Measurements from ENCODE around the gene LCOR.

LCOR gene

DNA sequence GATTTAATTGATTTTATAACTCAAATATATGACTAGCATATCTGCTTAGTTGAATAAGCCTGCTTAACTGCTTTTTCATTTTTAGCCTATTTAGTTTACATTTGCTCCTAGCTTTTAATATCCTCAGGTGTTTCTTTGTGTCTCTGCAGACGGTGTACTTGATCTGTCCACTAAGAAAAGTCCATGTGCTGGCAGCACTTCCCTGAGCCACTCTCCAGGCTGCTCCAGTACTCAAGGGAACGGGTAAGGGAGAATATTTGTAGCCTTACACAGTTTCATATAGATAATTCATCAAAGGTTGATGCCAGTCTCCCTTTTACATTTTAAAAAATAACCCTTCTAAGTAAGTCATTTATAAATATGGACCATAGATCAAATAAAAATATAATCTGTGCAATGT is 119.9 kb downstream of the LCOR start:
- no peaks in the 10 kb centered on the region for H3K27me3 ChIP-seq (ENCODE audit: control insufficient read depth, insufficient read depth, low read length)
- H3K36me3 ChIP-seq (ENCODE audit: control insufficient read depth, low read depth, low read length), result peaks cover 28% of the 10 kb centered on the region
- H3K4me3 ChIP-seq (ENCODE audit: low read length), result no peak overlapping the region
- no peak overlapping the region for H3K9ac ChIP-seq (ENCODE audit: low read length)
- no peak overlapping the region for H3K27ac ChIP-seq (ENCODE audit: low read length)
- H3K9me3 ChIP-seq (ENCODE audit: control insufficient read depth, low read depth, low read length), result no peaks in the 10 kb centered on the region
- H3K4me1 ChIP-seq (ENCODE audit: control insufficient read depth, low read depth, low read length), result no peaks in the 10 kb centered on the region

DNA sequence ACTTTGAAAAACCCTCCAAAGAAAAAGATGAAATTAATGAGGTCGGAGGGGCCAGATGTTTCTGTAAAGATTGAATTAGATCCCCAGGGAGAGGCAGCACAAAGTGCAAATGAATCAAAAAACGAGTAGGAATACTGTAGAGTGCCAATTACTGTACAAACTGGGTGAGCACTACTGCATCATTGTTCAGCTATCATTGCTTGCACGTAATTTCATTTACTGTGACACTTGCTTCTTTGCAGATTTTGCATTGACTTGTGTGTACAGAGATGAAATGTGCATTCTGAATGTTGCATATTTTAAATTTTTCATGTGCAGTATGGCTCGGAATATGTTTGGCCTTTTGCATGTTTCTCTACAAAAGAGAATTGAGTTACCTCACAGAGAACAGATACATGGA is 123.7 kb downstream of the LCOR start:
- no peaks in the 10 kb centered on the region for H3K9me3 ChIP-seq (ENCODE audit: control insufficient read depth, low read depth, low read length)
- no peaks in the 10 kb centered on the region for H3K4me1 ChIP-seq (ENCODE audit: control insufficient read depth, low read depth, low read length)
- no peak overlapping the region for H3K9ac ChIP-seq (ENCODE audit: low read length)
- H3K36me3 ChIP-seq (ENCODE audit: control insufficient read depth, low read depth, low read length), result peaks cover 21% of the 10 kb centered on the region
- no peak overlapping the region for H3K4me3 ChIP-seq (ENCODE audit: low read length)
- no peak overlapping the region for H3K27ac ChIP-seq (ENCODE audit: low read length)
- no peaks in the 10 kb centered on the region for H3K27me3 ChIP-seq (ENCODE audit: control insufficient read depth, insufficient read depth, low read length)

DNA sequence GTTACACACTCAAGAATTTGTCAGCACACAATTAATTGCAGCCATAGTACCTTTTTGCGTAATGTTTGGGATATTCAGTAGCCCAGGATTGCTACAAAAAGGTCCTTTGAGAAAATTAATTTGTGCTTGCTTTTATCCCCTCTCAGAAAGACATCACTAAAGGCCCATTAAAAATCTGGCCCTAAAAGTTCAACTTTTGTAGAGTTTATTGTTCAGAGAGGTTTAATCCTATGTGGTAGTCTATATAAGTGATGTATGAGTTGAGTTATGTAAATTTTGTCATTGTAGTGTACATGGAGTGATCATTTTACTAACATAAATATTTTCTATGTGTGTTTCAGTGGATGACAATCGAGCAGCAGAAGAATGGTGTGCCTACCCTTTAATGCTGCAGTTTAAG is 126.0 kb downstream of the LCOR start:
- H3K27me3 ChIP-seq (ENCODE audit: control insufficient read depth, insufficient read depth, low read length), result no peaks in the 10 kb centered on the region
- no peak overlapping the region for H3K27ac ChIP-seq (ENCODE audit: low read length)
- no peak overlapping the region for H3K4me3 ChIP-seq (ENCODE audit: low read length)
- peaks cover 18% of the 10 kb centered on the region for H3K36me3 ChIP-seq (ENCODE audit: control insufficient read depth, low read depth, low read length)
- H3K9ac ChIP-seq (ENCODE audit: low read length), result no peak overlapping the region
- no peaks in the 10 kb centered on the region for H3K4me1 ChIP-seq (ENCODE audit: control insufficient read depth, low read depth, low read length)
- H3K9me3 ChIP-seq (ENCODE audit: control insufficient read depth, low read depth, low read length), result no peaks in the 10 kb centered on the region

DNA sequence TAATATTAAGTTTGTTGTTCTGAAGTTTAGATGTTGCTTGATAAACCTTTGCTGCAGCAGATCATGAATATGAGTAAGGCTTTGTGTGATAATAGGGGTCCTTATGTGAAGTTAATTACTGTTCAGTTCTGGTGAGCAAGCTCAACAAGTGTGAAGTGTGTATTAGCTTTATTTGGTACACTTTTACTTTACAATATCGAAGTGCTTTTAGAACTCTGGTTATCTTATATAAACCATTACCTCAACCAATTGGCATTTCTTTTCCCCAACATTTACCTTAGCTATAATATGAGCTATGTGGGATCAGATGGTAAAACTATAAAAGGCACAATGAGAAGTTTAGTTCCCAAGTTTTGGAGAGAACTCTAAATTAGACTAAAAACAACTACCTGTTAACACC is 127.6 kb downstream of the LCOR start:
- H3K9ac ChIP-seq (ENCODE audit: low read length), result no peak overlapping the region
- H3K4me3 ChIP-seq (ENCODE audit: low read length), result no peak overlapping the region
- H3K36me3 ChIP-seq (ENCODE audit: control insufficient read depth, low read depth, low read length), result peaks cover 18% of the 10 kb centered on the region
- no peaks in the 10 kb centered on the region for H3K4me1 ChIP-seq (ENCODE audit: control insufficient read depth, low read depth, low read length)
- H3K27ac ChIP-seq (ENCODE audit: low read length), result no peak overlapping the region
- H3K9me3 ChIP-seq (ENCODE audit: control insufficient read depth, low read depth, low read length), result no peaks in the 10 kb centered on the region
- H3K27me3 ChIP-seq (ENCODE audit: control insufficient read depth, insufficient read depth, low read length), result no peaks in the 10 kb centered on the region

DNA sequence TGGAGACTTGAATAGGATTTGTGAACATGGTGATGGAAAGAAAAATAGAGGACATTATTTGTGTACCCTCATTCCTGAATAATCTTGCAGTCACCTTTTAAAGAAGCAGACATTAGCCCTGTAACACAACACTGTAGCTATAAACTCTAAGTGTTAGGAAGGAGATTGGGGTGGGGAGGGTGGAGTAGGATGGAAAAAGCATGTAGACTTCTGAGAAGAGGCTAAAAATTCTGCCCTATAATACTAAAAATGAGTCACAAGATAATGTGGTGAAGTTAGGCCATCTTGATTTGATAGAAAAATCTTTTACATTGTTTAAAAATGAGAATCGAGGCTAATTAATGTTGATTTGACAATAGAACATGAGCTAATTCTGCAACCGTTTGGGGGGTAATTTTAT is 128.8 kb downstream of the LCOR start:
- no peak overlapping the region for H3K4me3 ChIP-seq (ENCODE audit: low read length)
- no peaks in the 10 kb centered on the region for H3K9me3 ChIP-seq (ENCODE audit: control insufficient read depth, low read depth, low read length)
- H3K4me1 ChIP-seq (ENCODE audit: control insufficient read depth, low read depth, low read length), result no peaks in the 10 kb centered on the region
- no peak overlapping the region for H3K9ac ChIP-seq (ENCODE audit: low read length)
- peaks cover 7% of the 10 kb centered on the region for H3K36me3 ChIP-seq (ENCODE audit: control insufficient read depth, low read depth, low read length)
- H3K27ac ChIP-seq (ENCODE audit: low read length), result no peak overlapping the region
- no peaks in the 10 kb centered on the region for H3K27me3 ChIP-seq (ENCODE audit: control insufficient read depth, insufficient read depth, low read length)

DNA sequence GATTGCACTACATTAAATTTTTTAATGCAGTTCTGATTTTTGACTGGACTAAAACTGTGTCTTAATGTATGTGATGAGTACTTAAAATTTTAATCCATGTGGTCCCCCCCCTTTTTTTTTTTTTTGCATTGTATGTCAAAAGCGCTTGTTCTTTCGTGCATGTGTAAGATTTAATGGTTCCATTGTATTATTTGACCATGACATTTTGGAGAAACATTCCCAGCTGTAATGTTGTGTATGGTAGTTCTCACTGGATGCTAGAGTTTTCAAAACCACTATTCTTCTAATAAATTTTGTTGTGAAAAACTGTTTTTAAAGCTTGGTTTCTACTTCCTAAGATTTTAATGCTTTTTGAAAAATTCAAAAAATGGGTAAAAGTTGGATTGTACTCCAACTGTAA is 132.0 kb downstream of the LCOR start:
- Histone ChIP-seq H3K27me3 (ENCODE audit: control insufficient read depth, insufficient read depth, low read length) (no peaks in the 10 kb centered on the region), H3K9me3 (ENCODE audit: control insufficient read depth, low read depth, low read length) (no peaks in the 10 kb centered on the region), H3K27ac (ENCODE audit: low read length) (no peak overlapping the region), H3K4me1 (ENCODE audit: control insufficient read depth, low read depth, low read length) (no peaks in the 10 kb centered on the region), H3K9ac (ENCODE audit: low read length) (no peak overlapping the region), H3K4me3 (ENCODE audit: low read length) (no peak overlapping the region), H3K36me3 (ENCODE audit: control insufficient read depth, low read depth, low read length) (no peaks in the 10 kb centered on the region)

DNA sequence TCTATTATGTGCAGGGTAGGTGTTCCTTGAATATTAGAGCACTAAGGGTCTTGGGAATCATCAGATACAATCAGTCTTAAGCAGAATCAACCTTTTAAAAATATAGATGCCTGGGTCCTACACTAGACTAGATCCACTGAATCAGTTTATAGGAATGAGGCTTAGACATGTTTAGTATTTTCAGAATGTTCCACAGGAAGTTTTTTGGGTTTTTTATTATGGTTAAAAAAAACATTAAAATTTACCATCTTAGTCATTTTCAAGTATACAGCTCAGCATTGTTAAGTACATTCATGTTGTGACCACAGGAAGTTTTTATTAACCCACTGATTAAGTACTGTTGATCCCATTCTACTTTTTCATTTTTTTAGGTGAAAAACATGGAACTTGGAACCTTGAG is 135.7 kb downstream of the LCOR start:
- Histone ChIP-seq H3K4me1 (ENCODE audit: control insufficient read depth, low read depth, low read length) (no peaks in the 10 kb centered on the region), H3K9ac (ENCODE audit: low read length) (no peak overlapping the region), H3K27me3 (ENCODE audit: control insufficient read depth, insufficient read depth, low read length) (no peaks in the 10 kb centered on the region), H3K4me3 (ENCODE audit: low read length) (no peak overlapping the region), H3K36me3 (ENCODE audit: control insufficient read depth, low read depth, low read length) (no peaks in the 10 kb centered on the region), H3K27ac (ENCODE audit: low read length) (no peak overlapping the region), H3K9me3 (ENCODE audit: control insufficient read depth, low read depth, low read length) (no peaks in the 10 kb centered on the region)

DNA sequence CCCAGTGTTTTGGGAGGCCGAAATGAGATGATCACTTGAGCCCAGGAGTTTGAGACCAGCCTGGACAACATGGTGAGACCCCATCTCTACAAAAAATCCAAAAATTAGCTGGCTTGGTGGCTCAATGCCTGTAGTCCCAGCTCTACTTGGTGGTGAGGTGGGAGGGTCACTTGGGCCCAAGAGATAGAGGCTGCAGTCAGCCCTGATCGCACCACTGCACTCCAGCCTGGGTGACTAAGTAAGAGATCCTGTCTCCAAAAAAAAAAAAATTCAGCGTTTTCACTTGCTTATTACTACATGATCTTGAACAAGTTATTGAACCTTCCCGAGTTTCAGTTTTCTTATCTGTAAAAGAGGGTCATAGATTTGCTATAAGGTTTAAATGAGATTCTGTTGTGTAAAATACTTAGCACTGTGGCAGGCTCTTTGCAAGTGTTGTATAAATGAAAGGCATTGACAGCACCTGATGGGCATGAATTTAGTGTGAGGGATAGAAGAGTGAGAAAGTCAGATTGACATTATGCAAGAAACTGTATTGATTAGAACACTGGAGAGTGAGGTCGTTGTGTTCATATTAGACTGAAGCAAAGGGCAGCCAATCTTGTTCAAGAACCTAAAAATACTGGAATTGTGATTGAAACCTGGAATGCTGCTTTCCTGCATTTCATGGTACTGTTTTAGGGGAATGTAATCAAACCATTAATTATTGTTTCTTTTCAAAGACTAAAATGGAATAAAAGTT is 136.8 kb downstream of the LCOR start:
- H3K4me3 ChIP-seq (ENCODE audit: low read length), result no peak overlapping the region
- no peaks in the 10 kb centered on the region for H3K36me3 ChIP-seq (ENCODE audit: control insufficient read depth, low read depth, low read length)

DNA sequence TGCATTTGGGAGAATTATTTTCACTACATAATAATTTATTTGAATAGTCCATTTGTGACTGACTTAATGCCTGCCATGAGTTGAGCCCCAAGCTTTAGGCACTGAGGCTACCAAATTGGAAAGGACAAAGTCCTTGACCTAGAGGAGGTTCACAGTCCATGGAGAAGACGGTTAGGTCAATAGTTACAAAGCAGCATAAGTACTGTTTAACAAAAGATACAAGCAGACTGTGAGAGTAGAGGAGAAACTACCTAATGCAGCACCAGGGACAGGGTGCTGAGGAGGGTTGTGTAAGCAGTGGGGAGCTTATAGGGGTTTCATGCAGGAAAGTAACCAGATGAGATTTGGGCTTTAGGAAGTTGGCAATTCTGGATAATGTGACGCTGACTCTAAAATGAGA is 139.2 kb downstream of the LCOR start:
- Histone ChIP-seq H3K27ac (ENCODE audit: low read length) (no peak overlapping the region), H3K27me3 (ENCODE audit: control insufficient read depth, insufficient read depth, low read length) (no peaks in the 10 kb centered on the region), H3K36me3 (ENCODE audit: control insufficient read depth, low read depth, low read length) (no peaks in the 10 kb centered on the region), H3K4me3 (ENCODE audit: low read length) (no peak overlapping the region), H3K4me1 (ENCODE audit: control insufficient read depth, low read depth, low read length) (no peaks in the 10 kb centered on the region), H3K9ac (ENCODE audit: low read length) (no peak overlapping the region), H3K9me3 (ENCODE audit: control insufficient read depth, low read depth, low read length) (no peaks in the 10 kb centered on the region)

More for the DNA sequence above, 136.8 kb downstream of the LCOR start:
- H3K9ac ChIP-seq (ENCODE audit: low read length), result no peak overlapping the region
- no peak overlapping the region for H3K27ac ChIP-seq (ENCODE audit: low read length)
- no peaks in the 10 kb centered on the region for H3K4me1 ChIP-seq (ENCODE audit: control insufficient read depth, low read depth, low read length)
- no peaks in the 10 kb centered on the region for H3K27me3 ChIP-seq (ENCODE audit: control insufficient read depth, insufficient read depth, low read length)
- H3K9me3 ChIP-seq (ENCODE audit: control insufficient read depth, low read depth, low read length), result no peaks in the 10 kb centered on the region

DNA sequence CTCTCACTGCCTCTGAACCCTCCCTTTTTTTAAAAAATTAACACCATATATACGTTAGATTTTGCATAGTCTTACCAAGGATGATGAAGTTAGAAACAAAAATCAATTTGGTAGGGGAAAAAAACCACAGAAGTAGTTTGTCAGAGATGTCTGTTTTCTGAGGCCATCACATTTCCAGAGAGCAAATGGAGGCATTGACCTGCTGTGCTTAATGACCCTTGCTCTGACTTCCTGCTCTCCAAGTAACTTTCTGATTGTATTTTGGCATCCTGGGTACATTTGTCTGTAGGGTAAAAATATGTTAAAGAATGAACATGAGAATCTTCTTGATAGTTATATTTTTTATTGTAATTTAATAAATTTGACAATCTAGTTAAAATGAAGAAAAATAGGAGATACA is 140.2 kb downstream of the LCOR start:
- H3K36me3 ChIP-seq (ENCODE audit: control insufficient read depth, low read depth, low read length), result no peaks in the 10 kb centered on the region
- no peak overlapping the region for H3K9ac ChIP-seq (ENCODE audit: low read length)
- no peak overlapping the region for H3K27ac ChIP-seq (ENCODE audit: low read length)
- H3K4me3 ChIP-seq (ENCODE audit: low read length), result no peak overlapping the region
- H3K27me3 ChIP-seq (ENCODE audit: control insufficient read depth, insufficient read depth, low read length), result no peaks in the 10 kb centered on the region
- no peaks in the 10 kb centered on the region for H3K4me1 ChIP-seq (ENCODE audit: control insufficient read depth, low read depth, low read length)
- no peaks in the 10 kb centered on the region for H3K9me3 ChIP-seq (ENCODE audit: control insufficient read depth, low read depth, low read length)

DNA sequence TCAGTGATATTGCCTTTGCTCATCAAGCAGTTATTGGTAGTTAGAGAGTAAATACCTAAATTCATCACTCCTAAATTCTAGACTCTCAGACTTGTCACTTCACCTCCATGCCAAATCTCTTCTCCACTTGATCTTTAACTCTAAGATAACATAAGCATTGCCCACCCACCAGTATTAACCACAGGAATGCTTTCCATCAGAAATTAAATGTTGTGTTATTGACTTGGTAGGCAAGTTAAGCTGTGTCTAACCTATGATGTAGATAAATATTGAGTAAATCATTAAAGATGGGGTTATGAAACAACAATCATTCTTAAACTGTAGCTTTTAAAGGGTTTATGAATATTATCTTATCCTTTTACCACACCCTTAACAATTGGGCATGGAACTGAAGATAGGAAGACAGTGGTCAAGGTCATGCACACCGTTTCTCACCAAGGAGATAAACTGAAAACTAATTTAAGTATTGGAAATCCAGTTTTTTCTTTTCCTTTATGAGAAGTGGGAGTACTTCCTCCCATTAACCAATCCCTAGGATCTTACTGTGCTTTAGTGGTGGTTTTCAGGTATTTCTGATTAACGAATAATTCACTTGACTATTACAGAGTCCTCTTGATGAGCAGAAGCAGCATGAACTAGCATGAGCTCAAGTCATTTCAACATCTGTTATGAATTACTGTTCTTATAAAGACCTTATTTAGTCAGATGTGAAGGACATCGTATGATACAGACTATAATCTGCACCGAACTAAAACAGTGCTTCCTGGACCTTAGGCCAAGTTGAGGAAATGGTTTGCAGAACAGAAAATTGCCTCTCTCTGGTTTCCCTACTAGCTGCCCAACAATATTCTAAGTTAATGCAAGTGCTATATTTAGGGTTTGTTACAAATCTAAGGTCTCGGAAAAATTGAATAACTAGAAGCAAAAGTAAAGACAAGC is 142.0 kb downstream of the LCOR start:
- Histone ChIP-seq H3K4me3 (ENCODE audit: low read length) (no peak overlapping the region), H3K4me1 (ENCODE audit: control insufficient read depth, low read depth, low read length) (no peaks in the 10 kb centered on the region), H3K36me3 (ENCODE audit: control insufficient read depth, low read depth, low read length) (no peaks in the 10 kb centered on the region), H3K27ac (ENCODE audit: low read length) (no peak overlapping the region), H3K9me3 (ENCODE audit: control insufficient read depth, low read depth, low read length) (no peaks in the 10 kb centered on the region), H3K9ac (ENCODE audit: low read length) (no peak overlapping the region), H3K27me3 (ENCODE audit: control insufficient read depth, insufficient read depth, low read length) (no peaks in the 10 kb centered on the region)
